Anterior cingulate cortex (tissue), 58 donors: ENCODE data around the gene PGPEP1.
"Not testable (repeated sequence)": the region's sequence is repeated elsewhere in the genome, so short reads cannot be mapped to it uniquely, and the experiment has no call there.

Experiments used
- DNase-seq, 58 donors: peaks; one replicate each; lab custom pipeline; 2025; lab: John Stamatoyannopoulos, UW

The PGPEP1 gene

GRCh38 chr19:18307271-18307681 is 33.1 kb upstream of the PGPEP1 start:
- DNase-seq: peak in 4 of 58 donors; percentile 15 to 50 (median 44)

GRCh38 chr19:18308051-18308947 is 32.1 kb upstream of the PGPEP1 start:
- DNase-seq: no peak

GRCh38 chr19:18308948-18309325 is 31.5 kb upstream of the PGPEP1 start:
- no peak for DNase-seq

GRCh38 chr19:18309525-18310064 is 30.8 kb upstream of the PGPEP1 start:
- no peak for DNase-seq

GRCh38 chr19:18310118-18310909 is 30.1 kb upstream of the PGPEP1 start:
- no peak for DNase-seq

GRCh38 chr19:18310966-18311365 is 29.4 kb upstream of the PGPEP1 start:
- no peak for DNase-seq

GRCh38 chr19:18311502-18312091 is 28.8 kb upstream of the PGPEP1 start:
- DNase-seq: no peak

GRCh38 chr19:18312092-18312534 is 28.3 kb upstream of the PGPEP1 start:
- DNase-seq: no peak

- no peak for DNase-seq
Measured at GRCh38 chr19:18313398-18313797, 27.0 kb upstream of the PGPEP1 start.

GRCh38 chr19:18317961-18318800 is 22.2 kb upstream of the PGPEP1 start:
- DNase-seq: peak in 6 of 58 donors; percentile 5 to 25 (median 9)

- no peak for DNase-seq
Measured at GRCh38 chr19:18319591-18320135, 20.7 kb upstream of the PGPEP1 start.

GRCh38 chr19:18320865-18321733 is 19.3 kb upstream of the PGPEP1 start:
- no peak for DNase-seq

GRCh38 chr19:18321734-18322102 is 18.7 kb upstream of the PGPEP1 start:
- no peak for DNase-seq

- DNase-seq: peak in 5 of 58 donors; percentile 4 to 21 (median 11)
Measured at GRCh38 chr19:18322318-18322758, 18.1 kb upstream of the PGPEP1 start.

GRCh38 chr19:18322759-18323460 is 17.5 kb upstream of the PGPEP1 start, which contains the start of gene LSM4:
LSM4 (minus strand) TSS chr19:18323076; CDS start chr19:18323020, 56 bp downstream.
- DNase-seq: peak; percentile 80 to 99 (median 96)

- DNase-seq: not testable (repeated sequence)
Measured at GRCh38 chr19:18324373-18324731, 16.0 kb upstream of the PGPEP1 start.

- no peak for DNase-seq
Measured at GRCh38 chr19:18326772-18327171, 13.6 kb upstream of the PGPEP1 start.
